GM18858 (cell line): ENCODE measurements around the gene TMEM53.

Experiments used
- ATAC-seq: cut with Tn5 transposase; IDR thresholded peaks from one replicate; pipeline ENCODE4 v1.9.1; 2021; ENCODE audit not compliant: unreplicated experiment

TMEM53 gene

GRCh38 chr1:44698138-44698537, 23.9 kb upstream of the TMEM53 start:
- ATAC-seq: no peak

DNA sequence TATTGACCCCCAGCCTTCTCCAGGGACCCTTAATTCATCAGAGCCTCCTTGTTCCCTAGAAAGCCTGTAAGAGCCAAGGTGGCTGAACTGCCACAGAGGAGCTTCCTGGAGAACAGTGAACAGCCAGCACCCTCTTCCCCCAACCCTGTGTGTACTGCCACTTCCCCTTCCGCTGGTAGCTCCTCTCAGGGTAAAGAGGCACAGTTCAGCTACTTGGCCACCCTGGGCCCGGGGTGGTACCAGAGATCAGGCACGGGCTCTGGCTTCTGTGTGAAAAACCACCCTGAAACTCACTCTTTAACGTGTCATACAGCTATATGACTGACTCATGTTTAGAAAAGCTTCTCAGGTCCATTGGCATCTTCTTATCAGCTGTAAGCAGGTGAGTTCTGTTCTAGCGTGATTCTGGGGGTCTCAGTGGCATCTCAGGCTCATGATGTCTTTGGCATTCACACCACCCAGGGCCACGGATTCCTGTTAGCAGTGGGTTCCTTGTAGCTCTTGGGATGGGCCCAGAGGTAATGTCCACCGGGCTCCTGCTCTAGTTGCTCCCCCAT, 22.6 kb upstream of the TMEM53 start:
- ATAC-seq: no peak

GRCh38 chr1:44696101-44696500, 21.8 kb upstream of the TMEM53 start:
- no peak for ATAC-seq

- no peak for ATAC-seq
Measured at GRCh38 chr1:44695671-44696070, 21.4 kb upstream of the TMEM53 start.

DNA sequence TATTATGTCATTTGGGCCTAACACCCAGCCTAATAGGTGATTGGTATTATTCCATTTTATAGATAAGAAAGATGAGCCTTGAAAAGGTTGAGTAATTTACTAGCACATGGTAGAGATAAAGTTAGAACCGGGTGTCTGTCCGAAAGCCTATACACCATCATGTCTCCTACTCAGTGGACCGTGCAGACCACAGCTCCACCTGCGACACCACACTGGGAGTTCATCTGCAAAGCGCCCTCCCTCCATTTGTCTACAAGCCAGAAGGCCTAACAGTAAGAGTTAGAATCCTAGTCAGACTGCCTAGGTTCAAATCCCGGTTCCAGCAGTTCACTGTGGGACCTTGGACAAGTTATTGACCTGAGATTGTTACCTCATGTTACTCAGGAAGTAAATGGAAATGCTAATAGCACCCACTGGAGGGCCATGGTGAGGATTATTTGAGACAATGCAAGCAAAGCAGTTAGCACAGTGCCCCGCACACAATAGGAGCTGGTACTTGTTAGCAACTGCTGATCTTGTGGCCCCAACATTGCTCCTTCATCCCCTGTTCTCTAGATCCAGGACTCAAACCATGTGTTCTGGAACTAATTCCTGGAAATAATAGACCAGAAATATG, 20.7 kb upstream of the TMEM53 start:
- ATAC-seq: peak; percentile 50

GRCh38 chr1:44693900-44694299, 19.6 kb upstream of the TMEM53 start:
- ATAC-seq: no peak

- no peak for ATAC-seq
Measured at GRCh38 chr1:44693159-44693558, 18.9 kb upstream of the TMEM53 start.

DNA sequence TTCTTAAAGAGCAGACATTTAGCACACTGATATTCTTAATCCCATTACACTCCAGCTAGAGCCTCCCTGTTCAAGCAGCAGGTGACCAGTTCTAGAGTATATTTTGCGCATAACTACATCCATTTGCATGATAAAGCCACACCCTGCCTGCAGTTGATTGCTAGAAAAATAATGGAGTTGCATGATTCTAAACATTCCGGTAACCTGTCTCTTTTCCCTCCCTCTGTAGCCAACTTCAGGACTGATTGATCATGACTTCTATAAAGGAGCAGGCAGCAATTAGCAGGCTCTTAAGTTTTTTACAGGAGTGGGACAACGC, 15.1 kb upstream of the TMEM53 start:
- no peak for ATAC-seq

GRCh38 chr1:44688760-44689446, 14.6 kb upstream of the TMEM53 start:
- ATAC-seq: no peak

GRCh38 chr1:44685881-44686280, 11.6 kb upstream of the TMEM53 start:
- ATAC-seq: no peak

- no peak for ATAC-seq
Measured at GRCh38 chr1:44685218-44685617, 10.9 kb upstream of the TMEM53 start.

GRCh38 chr1:44684525-44684924, 10.2 kb upstream of the TMEM53 start:
- ATAC-seq: peak; percentile 76

GRCh38 chr1:44682883-44683265, 8.6 kb upstream of the TMEM53 start:
- ATAC-seq: no peak

DNA sequence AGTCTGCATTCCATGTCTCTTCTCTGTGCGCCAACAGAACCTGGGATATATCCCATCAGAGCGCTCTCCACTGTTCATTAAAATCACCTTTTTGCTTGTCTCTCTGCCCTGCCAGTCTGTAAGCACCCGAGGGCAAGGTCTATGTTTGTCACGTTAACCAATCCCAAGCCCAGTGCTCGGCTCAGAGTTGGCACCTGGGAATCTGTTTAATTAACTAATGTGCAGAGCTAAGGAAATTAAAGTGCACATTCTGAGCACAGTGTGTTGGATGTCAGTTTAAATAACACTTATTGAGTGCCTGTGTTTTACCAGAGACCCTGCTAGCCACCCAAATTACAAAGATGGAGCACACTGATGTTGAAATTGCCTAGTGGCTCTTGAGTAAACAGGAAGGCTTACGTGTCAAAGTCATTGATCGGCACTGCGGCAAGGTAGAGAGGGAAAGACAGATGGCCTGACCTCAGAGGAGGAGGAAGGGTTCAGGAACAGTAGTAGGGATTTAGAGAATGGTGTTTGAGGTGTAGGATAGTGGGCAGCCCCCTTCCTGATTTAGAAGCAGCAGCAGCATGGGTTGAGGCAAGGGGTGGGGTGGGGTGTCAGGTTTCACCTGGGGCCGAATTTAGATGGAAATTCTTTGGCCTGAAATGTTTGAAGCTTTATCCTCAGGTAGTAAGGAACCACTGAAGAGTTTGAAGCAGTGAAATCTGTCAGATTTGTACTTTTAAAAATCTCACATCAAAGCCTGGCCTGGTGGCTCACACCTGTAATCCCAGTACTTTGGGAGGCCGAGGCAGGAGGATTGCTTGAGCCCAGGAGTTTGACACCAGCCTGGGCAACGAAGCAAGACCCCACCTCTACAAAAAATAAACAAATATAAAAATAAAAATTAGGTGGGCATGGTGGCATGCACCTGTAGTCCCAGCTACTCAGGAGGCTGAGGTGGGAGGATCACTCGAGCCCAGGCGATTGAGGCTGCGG, 7.9 kb upstream of the TMEM53 start:
- ATAC-seq: no peak

DNA sequence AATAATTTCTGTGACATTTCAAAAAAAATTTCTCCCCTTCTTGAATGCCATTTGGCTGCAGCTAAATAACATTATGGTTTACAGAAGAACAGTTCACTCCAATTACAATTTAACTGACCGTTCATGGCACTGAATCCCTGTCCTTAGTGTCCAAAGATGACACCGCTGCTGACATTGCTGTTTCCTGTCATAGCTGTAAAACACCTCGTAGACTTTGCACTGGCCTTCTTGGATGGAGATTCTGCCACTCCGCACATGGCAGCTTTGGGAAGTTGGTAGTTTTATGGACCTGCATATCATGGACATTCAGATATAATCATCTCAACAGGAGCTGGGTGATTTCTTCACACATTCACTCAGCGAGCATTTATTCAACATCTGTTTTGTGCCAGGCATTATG, 5.2 kb upstream of the TMEM53 start:
- no peak for ATAC-seq

- no peak for ATAC-seq
Measured at GRCh38 chr1:44678626-44679025, 4.3 kb upstream of the TMEM53 start.

GRCh38 chr1:44678120-44678519, 3.8 kb upstream of the TMEM53 start:
- no peak for ATAC-seq

DNA sequence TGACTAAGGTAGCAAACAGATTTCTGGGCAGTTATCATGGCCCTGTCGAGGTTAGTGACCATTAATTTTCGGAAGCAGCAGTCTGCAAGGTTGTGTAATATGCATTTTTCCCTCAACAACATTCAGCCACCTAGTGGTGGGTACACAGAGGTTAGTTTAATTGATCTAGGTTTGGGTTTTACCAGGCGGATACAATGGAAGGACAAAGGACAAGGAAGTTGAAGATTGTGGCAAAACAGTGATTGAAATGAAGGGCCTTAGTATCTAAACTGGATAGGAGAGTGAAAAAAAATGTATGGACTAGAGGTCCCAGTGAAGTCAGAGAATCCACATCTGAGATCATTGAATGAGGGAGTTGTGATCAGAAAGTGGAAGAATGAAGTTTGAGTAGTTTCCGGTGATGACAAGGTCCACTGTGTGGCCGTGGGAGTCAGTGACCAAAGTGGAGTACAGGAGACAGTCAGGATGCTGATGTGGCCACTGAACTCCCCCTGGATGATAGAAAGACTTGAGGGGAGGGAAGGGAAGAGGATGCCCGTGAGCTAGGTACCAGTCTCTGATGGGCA, 3.0 kb upstream of the TMEM53 start:
- no peak for ATAC-seq

GRCh38 chr1:44676484-44677200, 2.4 kb upstream of the TMEM53 start:
- ATAC-seq: no peak

GRCh38 chr1:44675186-44675585, 905 bp upstream of the TMEM53 start:
- no peak for ATAC-seq

- ATAC-seq: no peak
Measured at GRCh38 chr1:44673675-44674112, 587 bp downstream of the TMEM53 start.
